Right renal pelvis (tissue), 4 donors: ENCODE results near the gene IL4R. TPM values are rescaled to one million over a fixed set of nuclear protein-coding genes. Genes with fewer than 3 reads are reported as not detected.

ENCODE experiments used
- DNase-seq, 4 donors: peaks; one replicate each; pipeline ENCODE4 v3.0.0-alpha.2; 2013; ENCODE audit warnings: low read depth in 4 of 4, low spot score in 3 of 4, missing footprints in 1 of 4
- polyA plus RNA-seq, 4 donors: library from polyadenylated mRNA; unstranded; fragments of 120-200 nt; gene quantifications; one replicate each; pipeline ENCODE4 v1.2.1, GENCODE V29; 2013; ENCODE audit not compliant: insufficient read length in 4 of 4

IL4R gene
- polyA plus RNA-seq, 4 donors: 13.7 to 19.5 (median 17.9) TPM

DNA sequence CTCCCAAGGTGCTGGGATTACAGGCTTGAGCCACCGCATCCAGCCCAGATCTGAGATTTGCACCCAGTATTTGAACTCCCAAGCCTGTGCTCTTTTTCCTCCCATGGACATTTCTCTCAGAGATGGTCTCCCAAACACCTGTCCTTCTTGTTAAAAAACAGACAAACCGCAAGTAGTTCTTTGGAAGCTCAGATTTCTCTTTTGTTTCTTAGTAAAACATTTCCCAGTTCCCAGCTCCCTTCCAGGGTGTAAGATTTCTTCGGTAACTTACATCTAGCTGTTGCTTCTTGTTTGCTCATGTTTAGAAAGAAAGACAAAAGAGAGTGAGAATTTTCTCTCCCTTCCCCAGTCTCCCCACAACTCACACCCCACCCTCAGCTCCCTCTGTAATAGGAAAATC lies 36.2 kb downstream of the IL4R start:
- no peak for DNase-seq

GRCh38 chr16:27351989-27352388 lies 38.2 kb downstream of the IL4R start:
- no peak for DNase-seq

- no peak for DNase-seq
Observed at GRCh38 chr16:27353853-27354252, 40.1 kb downstream of the IL4R start.

DNA sequence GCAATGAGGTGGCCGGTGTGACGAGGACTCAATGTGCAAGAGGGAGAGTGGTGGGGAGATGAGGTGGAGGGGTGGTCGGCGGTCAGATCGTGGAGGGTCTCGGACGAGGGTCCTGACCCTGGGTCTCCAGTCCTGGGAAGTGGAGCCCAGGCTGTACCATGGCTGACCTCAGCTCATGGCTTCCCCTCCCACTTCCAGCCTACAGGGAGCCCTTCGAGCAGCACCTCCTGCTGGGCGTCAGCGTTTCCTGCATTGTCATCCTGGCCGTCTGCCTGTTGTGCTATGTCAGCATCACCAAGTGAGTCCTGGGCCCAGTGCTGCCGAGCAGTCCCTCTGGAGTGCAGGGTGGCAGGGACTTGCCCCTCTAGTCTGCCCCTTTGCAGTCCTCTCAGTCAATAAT lies 41.8 kb downstream of the IL4R start:
- DNase-seq: no peak

DNA sequence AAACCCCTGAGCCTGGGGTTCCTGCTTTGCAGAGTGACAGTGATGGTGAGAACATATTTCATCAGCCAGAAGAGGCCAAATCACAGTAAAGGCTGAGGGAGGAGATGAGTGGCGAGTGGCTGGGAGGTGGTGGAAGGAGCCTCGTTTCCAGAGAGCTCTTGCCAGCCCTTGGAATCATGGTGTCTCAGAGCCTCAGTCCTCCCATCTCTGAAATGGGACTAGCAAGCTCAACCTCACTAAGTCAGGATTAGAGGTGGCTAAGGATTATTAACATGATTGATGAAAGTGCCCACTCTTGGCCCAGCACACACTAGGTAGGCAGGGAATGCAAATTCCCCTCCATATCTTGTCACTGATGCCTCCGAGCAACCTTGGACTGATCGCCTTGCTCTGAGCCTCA lies 43.0 kb downstream of the IL4R start:
- no peak for DNase-seq

DNA sequence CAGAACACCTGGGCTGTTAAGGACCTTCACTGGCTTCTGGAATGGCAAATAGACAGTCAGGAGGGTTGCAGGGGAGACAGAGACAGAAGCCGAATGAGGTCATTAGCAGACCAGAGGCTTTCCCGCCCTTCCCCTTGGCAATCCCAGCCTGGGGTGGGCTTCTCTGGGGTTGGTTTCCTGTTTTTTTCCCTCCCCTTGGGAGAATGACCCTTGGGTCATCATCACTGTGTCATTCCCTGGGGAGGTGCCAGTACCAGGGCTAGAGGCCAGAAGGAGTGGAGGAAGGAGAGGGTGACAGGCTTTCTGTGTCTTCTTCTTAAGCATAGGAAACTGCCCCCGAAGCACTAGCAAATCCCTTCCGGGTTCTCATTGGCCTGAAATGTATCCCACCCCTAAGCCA lies 45.3 kb downstream of the IL4R start:
- DNase-seq: no peak

DNA sequence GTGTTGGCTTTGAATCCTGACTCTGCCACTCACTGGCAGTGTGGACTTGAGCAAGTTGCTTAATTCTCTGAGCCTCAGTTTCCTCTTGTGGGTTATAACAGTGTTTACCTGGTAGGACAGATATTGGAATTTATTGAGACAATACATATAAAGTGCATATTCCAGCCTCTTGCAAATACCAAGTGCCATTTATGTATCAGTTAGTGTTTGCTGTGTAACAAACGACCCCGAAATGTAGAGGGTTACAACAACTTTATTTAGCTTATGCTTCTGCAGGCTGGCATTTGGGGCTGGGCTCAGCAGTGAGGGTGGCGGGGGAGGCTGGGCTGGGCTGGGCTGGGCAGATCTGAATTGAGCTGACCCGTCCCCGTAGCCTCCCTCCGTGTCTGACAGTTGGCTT lies 45.8 kb downstream of the IL4R start:
- no peak for DNase-seq

- DNase-seq: no peak
Observed at GRCh38 chr16:27361987-27362386, 48.2 kb downstream of the IL4R start.

DNA sequence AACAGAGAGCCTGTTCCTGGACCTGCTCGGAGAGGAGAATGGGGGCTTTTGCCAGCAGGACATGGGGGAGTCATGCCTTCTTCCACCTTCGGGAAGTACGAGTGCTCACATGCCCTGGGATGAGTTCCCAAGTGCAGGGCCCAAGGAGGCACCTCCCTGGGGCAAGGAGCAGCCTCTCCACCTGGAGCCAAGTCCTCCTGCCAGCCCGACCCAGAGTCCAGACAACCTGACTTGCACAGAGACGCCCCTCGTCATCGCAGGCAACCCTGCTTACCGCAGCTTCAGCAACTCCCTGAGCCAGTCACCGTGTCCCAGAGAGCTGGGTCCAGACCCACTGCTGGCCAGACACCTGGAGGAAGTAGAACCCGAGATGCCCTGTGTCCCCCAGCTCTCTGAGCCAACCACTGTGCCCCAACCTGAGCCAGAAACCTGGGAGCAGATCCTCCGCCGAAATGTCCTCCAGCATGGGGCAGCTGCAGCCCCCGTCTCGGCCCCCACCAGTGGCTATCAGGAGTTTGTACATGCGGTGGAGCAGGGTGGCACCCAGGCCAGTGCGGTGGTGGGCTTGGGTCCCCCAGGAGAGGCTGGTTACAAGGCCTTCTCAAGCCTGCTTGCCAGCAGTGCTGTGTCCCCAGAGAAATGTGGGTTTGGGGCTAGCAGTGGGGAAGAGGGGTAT lies 48.9 kb downstream of the IL4R start:
- DNase-seq: no peak

DNA sequence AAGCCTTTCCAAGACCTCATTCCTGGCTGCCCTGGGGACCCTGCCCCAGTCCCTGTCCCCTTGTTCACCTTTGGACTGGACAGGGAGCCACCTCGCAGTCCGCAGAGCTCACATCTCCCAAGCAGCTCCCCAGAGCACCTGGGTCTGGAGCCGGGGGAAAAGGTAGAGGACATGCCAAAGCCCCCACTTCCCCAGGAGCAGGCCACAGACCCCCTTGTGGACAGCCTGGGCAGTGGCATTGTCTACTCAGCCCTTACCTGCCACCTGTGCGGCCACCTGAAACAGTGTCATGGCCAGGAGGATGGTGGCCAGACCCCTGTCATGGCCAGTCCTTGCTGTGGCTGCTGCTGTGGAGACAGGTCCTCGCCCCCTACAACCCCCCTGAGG lies 49.5 kb downstream of the IL4R start:
- no peak for DNase-seq

GRCh38 chr16:27363797-27364196 lies 50.0 kb downstream of the IL4R start:
- DNase-seq: no peak

- DNase-seq: no peak
Observed at GRCh38 chr16:27364493-27365141, 50.8 kb downstream of the IL4R start.

GRCh38 chr16:27365142-27366089 lies 51.6 kb downstream of the IL4R start:
- no peak for DNase-seq

- no peak for DNase-seq
Observed at GRCh38 chr16:27366687-27367460, 53.1 kb downstream of the IL4R start.

DNA sequence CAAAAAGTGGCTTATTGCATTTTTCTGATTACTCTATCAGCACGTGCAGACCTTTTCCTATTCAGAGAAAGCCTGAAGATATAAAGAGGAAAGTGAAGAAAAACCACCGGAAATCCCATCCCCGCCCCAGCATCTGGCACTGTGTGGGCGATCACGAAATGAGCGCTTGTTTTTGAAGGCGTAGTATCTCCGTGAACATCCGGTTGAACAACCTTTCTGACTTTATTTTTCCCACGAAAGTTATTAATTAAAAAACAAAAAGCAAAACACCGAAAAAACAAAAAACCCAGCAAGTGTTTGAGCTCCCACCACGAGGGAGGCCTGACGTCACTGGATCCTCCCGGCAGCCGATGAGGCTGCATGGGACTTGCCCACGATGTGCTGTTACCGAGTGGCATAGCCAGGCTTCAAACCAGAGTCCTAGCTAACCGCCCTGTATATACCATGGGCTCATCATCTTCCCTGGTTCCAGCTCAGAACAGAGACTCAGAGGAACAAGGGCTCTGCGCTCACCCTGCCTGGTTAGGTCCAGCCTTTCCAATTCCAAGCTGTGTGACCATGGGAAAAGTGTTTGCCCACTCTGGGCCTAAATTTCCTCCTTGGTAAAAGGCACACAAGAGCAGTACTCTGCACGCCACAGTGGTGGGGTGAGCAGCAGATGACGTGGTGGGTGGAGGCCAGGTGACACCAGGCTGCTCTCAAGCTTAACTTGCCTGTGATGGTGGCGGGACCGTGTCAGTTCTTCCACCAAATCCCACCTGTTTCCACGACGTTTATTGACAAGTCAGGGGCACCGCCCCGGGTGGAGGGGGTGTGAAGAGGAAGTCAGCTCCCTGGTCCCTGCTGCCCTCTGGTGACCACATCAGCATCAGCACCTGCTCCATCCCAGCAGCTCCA lies 53.9 kb downstream of the IL4R start:
- DNase-seq: peak in 3 of 4 donors; percentile 8 to 12 (median 9)

GRCh38 chr16:27368358-27368722 lies 54.6 kb downstream of the IL4R start:
- DNase-seq: no peak

DNA sequence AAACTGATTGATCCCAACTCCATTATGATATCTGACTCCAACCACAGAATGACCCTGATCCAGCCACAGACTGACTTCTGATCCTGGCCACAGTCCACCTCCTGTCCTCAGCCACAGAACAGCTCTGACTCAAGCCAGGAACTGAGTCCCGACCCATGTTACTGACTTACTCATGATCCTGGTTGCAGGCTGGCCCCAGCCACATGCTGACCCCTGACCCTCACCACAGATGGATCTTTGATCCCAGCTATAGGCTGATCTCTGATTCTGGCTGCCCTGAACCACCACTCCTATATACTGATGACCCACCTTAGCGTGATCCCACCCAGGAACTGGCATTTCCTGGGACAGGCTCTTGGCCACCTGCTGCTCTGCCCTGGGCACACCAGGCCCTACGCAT lies 56.0 kb downstream of the IL4R start:
- no peak for DNase-seq

DNA sequence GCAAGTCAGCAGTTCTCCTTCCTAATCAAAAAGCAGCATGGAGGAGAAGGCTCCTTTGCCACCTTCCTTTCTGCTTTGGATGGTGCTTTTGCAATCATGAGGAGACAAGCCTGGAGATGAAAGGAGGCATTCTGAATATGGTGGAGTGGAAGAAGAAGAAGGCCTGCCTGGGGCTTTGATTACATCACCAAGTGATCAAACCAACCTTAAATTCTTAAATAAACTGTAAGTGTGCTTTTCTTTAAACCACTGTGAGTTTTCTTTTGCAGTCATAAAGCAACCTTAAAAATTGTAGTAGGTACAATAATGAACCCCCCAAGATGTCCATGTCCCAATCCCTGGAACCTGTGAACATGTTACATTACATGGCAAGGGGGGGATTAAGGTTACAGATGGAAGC lies 56.5 kb downstream of the IL4R start:
- no peak for DNase-seq

- no peak for DNase-seq
Observed at GRCh38 chr16:27373312-27373711, 59.5 kb downstream of the IL4R start.
